Spleen (tissue), 7 donors: Measurements from ENCODE around the gene ODF2.

ENCODE experiments used
- CTCF ChIP-seq, 11 experiments: fragments of 200-600 bp in 7 of 11; fragments of 450-650 bp in 4 of 11; sonication (generic) in 4 of 11; IDR thresholded peaks in 8 of 11; conservative IDR thresholded peaks in 3 of 11; 1 replicate in 7 of 11; 2 replicates in 4 of 11; pipeline versions ENCODE4 v1.4.0 to v1.8.0; 2016 to 2021; ENCODE audit warnings: antibody characterized with exemption in 11 of 11, inconsistent platforms in 4 of 11, mild to moderate bottlenecking in 1 of 11
- POLR2AphosphoS5 ChIP-seq, 3 donors: sonication (generic); formaldehyde crosslinking; IDR thresholded peaks; one replicate each; pipeline ENCODE4 v1.5.1; 2017; ENCODE audit warnings: antibody characterized with exemption in 3 of 3
- donor health status: DM: no; HTN: no; CAD: no; lungs with moderate emphysema.
- donor health status: DM: no; HTN: no; CAD: no.
- donor health status: DM: no; HTN: no; CAD: no.

- TF ChIP-seq CTCF (IDR thresholded peaks at IDR 0.05 in 8 of 11, conservative IDR thresholded peaks at IDR 0.05 in 3 of 11) (no peak), POLR2AphosphoS5 (IDR thresholded peaks at IDR 0.05) (no peak)
Measured at GRCh38 chr9:128431207-128431606, 24.6 kb upstream of the ODF2 start.
